T-helper 2 cell treated with Interferon-gamma antibody and Interleukin-4, amounts not matched to agents 100 ng/mL and 5 ng/mL, for 36 hours (primary cell): Measurements from ENCODE around the gene SNX27. TPM values are rescaled to one million over a fixed set of nuclear protein-coding genes. Genes with fewer than 3 reads are reported as not detected.

Experiments
- intact Hi-C: fragments of 100-400 bp; cut with micrococcal nuclease; formaldehyde crosslinking; loops from one replicate; pipeline ENCODE4 v1.15.1; 2023
- total RNA-seq: library from RNA; stranded (reverse); gene quantifications from 2 replicates; pipeline ENCODE4 v1.2.3, GENCODE V29; 2022

Gene SNX27
- 26.9 and 29.5 TPM in 2 replicates for total RNA-seq

GRCh38 chr1:151611832-151612500 is at the start of gene SNX27:
TSS of gene SNX27 (plus strand) at chr1:151612050. CDS start at chr1:151612202, 152 bp downstream.
- intact Hi-C loops = loop anchor here (1.0 to 2.0 kb wide), 2 partner anchors 151 to 178 kb away; partner anchors contain the start of genes MRPL9 and TDRKH

GRCh38 chr1:151562661-151563060 is 49.2 kb upstream of the SNX27 start:
- intact Hi-C loops = no loop called here

GRCh38 chr1:151563376-151563775 is 48.5 kb upstream of the SNX27 start:
- intact Hi-C loops = no loop called here

GRCh38 chr1:151565502-151566189 is 46.2 kb upstream of the SNX27 start:
- intact Hi-C loops = no loop called here

GRCh38 chr1:151568626-151569088 is 43.2 kb upstream of the SNX27 start:
- intact Hi-C loops = no loop called here

GRCh38 chr1:151570819-151571218 is 41.0 kb upstream of the SNX27 start:
- intact Hi-C loops = no loop called here

- intact Hi-C loops = no loop called here
Observed at GRCh38 chr1:151574575-151575529, 37.0 kb upstream of the SNX27 start.

- intact Hi-C loops = no loop called here
Observed at GRCh38 chr1:151577173-151577572, 34.7 kb upstream of the SNX27 start.

GRCh38 chr1:151578941-151579340 is 32.9 kb upstream of the SNX27 start:
- intact Hi-C loops = no loop called here

GRCh38 chr1:151579436-151580225 is 32.2 kb upstream of the SNX27 start:
- intact Hi-C loops = no loop called here

- intact Hi-C loops = no loop called here
Observed at GRCh38 chr1:151581451-151581850, 30.4 kb upstream of the SNX27 start.

- intact Hi-C loops = no loop called here
Observed at GRCh38 chr1:151581921-151582320, 29.9 kb upstream of the SNX27 start.

- intact Hi-C loops = no loop called here
Observed at GRCh38 chr1:151583796-151584195, 28.1 kb upstream of the SNX27 start.

- intact Hi-C loops = no loop called here
Observed at GRCh38 chr1:151584278-151584677, 27.6 kb upstream of the SNX27 start.

- intact Hi-C loops = no loop called here
Observed at GRCh38 chr1:151584780-151585179, 27.1 kb upstream of the SNX27 start.

GRCh38 chr1:151585622-151586021 is 26.2 kb upstream of the SNX27 start:
- intact Hi-C loops = no loop called here

GRCh38 chr1:151590961-151591360 is 20.9 kb upstream of the SNX27 start:
- intact Hi-C loops = loop anchor here (5.0 kb wide), 2 partner anchors 131 to 149 kb away; partner anchors contain the start of gene RIIAD1

- intact Hi-C loops = loop anchor here (1.0 to 5.0 kb wide), 4 partner anchors 129 to 243 kb away; partner anchors contain the start of gene RIIAD1
Observed at GRCh38 chr1:151593730-151594129, 18.1 kb upstream of the SNX27 start.

- intact Hi-C loops = loop anchor here (1.0 to 5.0 kb wide), 4 partner anchors 128 to 242 kb away; partner anchors contain the start of gene RIIAD1
Observed at GRCh38 chr1:151594143-151594625, 17.7 kb upstream of the SNX27 start.
